NCI-H446 treated with DMSO at 0.1 percent for 48 hours (cell line): ENCODE data around the gene SCTR.
"Not testable (repeated sequence)": the region's sequence is repeated elsewhere in the genome, so short reads cannot be mapped to it uniquely, and the experiment has no call there.

Experiments
- DNase-seq: peaks from one replicate; lab custom pipeline; 2025; lab: John Stamatoyannopoulos, UW

SCTR gene

GRCh38 chr2:119408221-119408619 lies 116.1 kb downstream of the SCTR start:
- no peak for DNase-seq

- DNase-seq: no peak
Measured at GRCh38 chr2:119407430-119408220, 116.7 kb downstream of the SCTR start.

GRCh38 chr2:119405151-119405550 lies 119.1 kb downstream of the SCTR start:
- DNase-seq: no peak

DNA sequence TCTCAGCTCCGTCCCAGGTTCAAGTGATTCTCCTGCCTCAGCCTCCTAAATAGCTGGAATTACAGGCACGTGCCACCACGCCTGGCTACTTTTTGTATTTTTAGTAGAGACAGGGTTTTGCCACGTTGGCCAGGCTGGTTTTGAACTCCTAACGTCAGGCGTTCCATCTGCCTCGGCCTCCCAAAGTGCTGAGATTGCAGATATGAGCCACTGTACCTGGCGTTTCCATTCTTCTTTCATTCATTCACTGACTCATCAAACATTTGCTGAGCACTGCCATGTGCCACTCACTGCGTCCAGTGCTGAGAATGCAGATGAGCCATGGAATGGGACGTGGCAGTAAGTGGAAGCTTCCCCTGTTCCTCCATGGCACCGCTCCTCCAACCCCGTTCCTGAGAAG lies 120.7 kb downstream of the SCTR start:
- not testable (repeated sequence) for DNase-seq

GRCh38 chr2:119402645-119403560 lies 121.4 kb downstream of the SCTR start:
- no peak for DNase-seq

GRCh38 chr2:119402106-119402505 lies 122.2 kb downstream of the SCTR start:
- DNase-seq: no peak

GRCh38 chr2:119397196-119397595 lies 127.1 kb downstream of the SCTR start:
- no peak for DNase-seq

DNA sequence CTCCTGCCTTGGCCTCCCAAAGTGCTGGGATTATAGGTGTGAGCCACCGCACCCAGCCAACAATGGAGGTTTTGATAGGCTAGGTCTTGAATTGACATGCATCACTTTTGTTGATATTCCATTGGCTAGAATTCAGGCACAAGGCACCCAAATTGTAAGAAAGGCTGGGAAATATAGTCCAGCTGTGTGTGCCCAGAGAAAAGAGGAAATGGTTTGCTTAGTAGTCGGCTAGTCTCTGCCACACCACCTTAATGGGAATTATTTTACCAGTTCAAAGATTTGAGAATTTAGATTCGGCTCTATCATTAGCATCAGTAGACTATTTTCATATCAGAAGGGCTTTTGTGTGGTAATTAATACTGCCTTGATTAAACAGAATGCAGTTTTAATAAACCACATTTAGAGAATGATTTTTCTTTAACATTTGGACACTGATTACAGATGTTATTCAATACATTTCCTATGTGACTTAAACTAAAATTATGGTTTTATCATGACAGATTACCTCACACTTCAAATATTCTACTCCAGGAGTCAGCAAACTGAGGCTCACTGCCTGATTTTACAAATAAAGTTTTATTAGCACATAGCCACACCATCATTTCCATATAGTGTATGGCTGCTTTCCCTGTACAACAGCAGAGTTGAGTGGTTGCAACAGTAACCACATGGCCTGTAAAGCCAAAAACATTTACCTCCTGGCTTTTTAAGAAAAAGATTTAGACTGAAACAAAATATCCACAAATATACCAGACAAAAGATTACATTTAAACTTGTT lies 130.1 kb downstream of the SCTR start:
- no peak for DNase-seq
